ENCODE measurements around the gene HIF3A.
"Not testable (repeated sequence)": the region's sequence is repeated elsewhere in the genome, so short reads cannot be mapped to it uniquely, and the experiment has no call there.

Gene HIF3A

GRCh38 chr19:46296722-46297461 is at the start of gene HIF3A:
HIF3A (plus strand) TSS chr19:46297042; CDS start chr19:46297077, 35 bp downstream.
- peak; percentile 87 to 93 for DNase-seq

- no peak for DNase-seq
These were observed 46.6 kb upstream of the HIF3A start for GRCh38 chr19:46250076-46250735.

- no peak for DNase-seq
These were observed 45.4 kb upstream of the HIF3A start for GRCh38 chr19:46251416-46251815.

- DNase-seq: no peak
These were observed 42.1 kb upstream of the HIF3A start for GRCh38 chr19:46254776-46255175.

GRCh38 chr19:46256855-46257254 is 40.0 kb upstream of the HIF3A start:
- DNase-seq: no peak

- not testable (repeated sequence) for DNase-seq
These were observed 35.3 kb upstream of the HIF3A start for GRCh38 chr19:46261501-46261900.

GRCh38 chr19:46262684-46263296 is 34.1 kb upstream of the HIF3A start:
- not testable (repeated sequence) for DNase-seq

- not testable (repeated sequence) for DNase-seq
These were observed 32.0 kb upstream of the HIF3A start for GRCh38 chr19:46264801-46265200.

- peak; percentile 66 to 83 for DNase-seq
These were observed 31.5 kb upstream of the HIF3A start for GRCh38 chr19:46265217-46265828.

GRCh38 chr19:46269101-46269500 is 27.7 kb upstream of the HIF3A start:
- no peak for DNase-seq

- no peak for DNase-seq
These were observed 26.2 kb upstream of the HIF3A start for GRCh38 chr19:46270521-46271256.

GRCh38 chr19:46271481-46272197 is 25.2 kb upstream of the HIF3A start:
- no peak for DNase-seq

GRCh38 chr19:46273931-46274330 is 22.9 kb upstream of the HIF3A start:
- not testable (repeated sequence) for DNase-seq

- no peak for DNase-seq
These were observed 17.7 kb upstream of the HIF3A start for GRCh38 chr19:46279177-46279576.

- DNase-seq: no peak
These were observed 13.1 kb upstream of the HIF3A start for GRCh38 chr19:46283771-46284170.

GRCh38 chr19:46284635-46285034 is 12.2 kb upstream of the HIF3A start:
- DNase-seq: no peak

- no peak for DNase-seq
These were observed 9.3 kb upstream of the HIF3A start for GRCh38 chr19:46287585-46287984.

- DNase-seq: no peak
These were observed 7.8 kb upstream of the HIF3A start for GRCh38 chr19:46288896-46289588.

GRCh38 chr19:46289724-46290619 is 6.9 kb upstream of the HIF3A start:
- no peak for DNase-seq

GRCh38 chr19:46291829-46292228 is 5.0 kb upstream of the HIF3A start:
- DNase-seq: no peak
